ENCODE data around the gene SLC7A8. TPM values are rescaled to one million over a fixed set of nuclear protein-coding genes. Genes with fewer than 3 reads are reported as not detected.

The SLC7A8 gene
- total RNA-seq, 2 donors from 2014 or later: 18.4 to 28.0 TPM

DNA sequence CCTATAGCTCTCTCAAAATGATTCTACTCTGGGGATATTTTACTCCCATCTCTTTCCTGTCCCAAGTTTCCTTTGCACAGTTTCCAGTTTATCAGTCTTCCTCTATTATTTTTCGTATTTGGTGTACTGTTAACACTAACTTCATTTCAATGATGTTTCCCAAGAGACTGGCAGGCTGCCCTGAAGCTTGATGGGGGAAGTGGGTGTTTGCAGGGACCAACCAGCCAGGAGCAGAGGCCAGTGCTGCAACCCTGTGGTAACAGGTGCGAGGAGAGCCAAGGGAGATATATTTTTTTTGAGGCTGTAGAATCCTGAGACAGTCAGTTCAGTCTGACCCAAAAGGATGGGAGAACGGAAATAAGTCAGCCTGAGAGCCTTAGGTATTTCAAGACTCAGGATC is 52.6 kb downstream of the SLC7A8 start:
- Histone ChIP-seq H3K9me3 (no peaks in the 10 kb centered on the region), H3K4me1 (ENCODE audit: control insufficient read depth in 1 of 2, low read depth in 2 of 2) (peaks cover 0 to 11% of the 10 kb centered on the region in 2 donors), H3K4me3 (no peak overlapping the region), H3K27ac (no peak overlapping the region), H3K27me3 (replicated peaks; ENCODE audit: insufficient read depth) (no peaks in the 10 kb centered on the region), H3K36me3 (peaks cover 18% of the 10 kb centered on the region)
- TF ChIP-seq, protein P1, sequence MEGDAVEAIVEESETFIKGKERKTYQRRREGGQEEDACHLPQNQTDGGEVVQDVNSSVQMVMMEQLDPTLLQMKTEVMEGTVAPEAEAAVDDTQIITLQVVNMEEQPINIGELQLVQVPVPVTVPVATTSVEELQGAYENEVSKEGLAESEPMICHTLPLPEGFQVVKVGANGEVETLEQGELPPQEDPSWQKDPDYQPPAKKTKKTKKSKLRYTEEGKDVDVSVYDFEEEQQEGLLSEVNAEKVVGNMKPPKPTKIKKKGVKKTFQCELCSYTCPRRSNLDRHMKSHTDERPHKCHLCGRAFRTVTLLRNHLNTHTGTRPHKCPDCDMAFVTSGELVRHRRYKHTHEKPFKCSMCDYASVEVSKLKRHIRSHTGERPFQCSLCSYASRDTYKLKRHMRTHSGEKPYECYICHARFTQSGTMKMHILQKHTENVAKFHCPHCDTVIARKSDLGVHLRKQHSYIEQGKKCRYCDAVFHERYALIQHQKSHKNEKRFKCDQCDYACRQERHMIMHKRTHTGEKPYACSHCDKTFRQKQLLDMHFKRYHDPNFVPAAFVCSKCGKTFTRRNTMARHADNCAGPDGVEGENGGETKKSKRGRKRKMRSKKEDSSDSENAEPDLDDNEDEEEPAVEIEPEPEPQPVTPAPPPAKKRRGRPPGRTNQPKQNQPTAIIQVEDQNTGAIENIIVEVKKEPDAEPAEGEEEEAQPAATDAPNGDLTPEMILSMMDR (IDR thresholded peaks at IDR 0.05): no peak
- ATAC-seq (ENCODE audit: insufficient number of reproducible peaks, low FRiP score, low read depth) (no peak), DNase-seq (ENCODE audit: low spot score) (no peak)

DNA sequence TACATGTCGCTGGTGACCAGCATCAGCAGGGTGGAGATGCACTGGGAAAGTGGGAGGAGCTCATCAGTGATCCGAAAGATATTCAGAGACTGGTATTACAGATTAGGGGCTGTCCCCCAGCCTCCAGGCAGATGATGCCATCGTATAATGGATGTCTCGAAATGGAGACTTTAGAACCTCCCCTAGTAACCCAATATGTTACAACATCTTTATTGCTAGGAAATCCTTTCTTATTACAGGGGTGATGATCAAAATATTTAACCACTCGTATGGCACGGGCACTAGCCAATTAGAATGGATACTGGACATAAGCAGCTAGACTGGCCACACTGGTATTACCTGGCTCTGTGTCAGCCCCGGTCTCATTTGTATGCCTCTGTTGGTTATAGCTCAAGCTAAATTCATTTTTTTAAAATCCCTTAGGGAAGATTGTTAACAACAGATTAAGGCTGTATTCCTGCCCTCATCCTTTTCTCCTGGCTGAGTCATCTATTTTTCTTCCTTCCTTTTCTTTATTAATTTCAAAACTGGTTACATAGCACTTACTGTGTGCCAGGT is 53.6 kb downstream of the SLC7A8 start:
- Histone ChIP-seq H3K4me1 (ENCODE audit: control insufficient read depth in 1 of 2, low read depth in 2 of 2) (peaks cover 8 to 22% of the 10 kb centered on the region in 2 donors), H3K36me3 (peaks cover 18% of the 10 kb centered on the region), H3K9me3 (no peaks in the 10 kb centered on the region), H3K27ac (peak overlapping the region in 1 of 2 donors; percentile 1), H3K4me3 (no peak overlapping the region), H3K27me3 (replicated peaks; ENCODE audit: insufficient read depth) (no peaks in the 10 kb centered on the region)
- DNase-seq (ENCODE audit: low spot score) (no peak), ATAC-seq (ENCODE audit: insufficient number of reproducible peaks, low FRiP score, low read depth) (no peak)
- TF ChIP-seq, protein P1 (IDR thresholded peaks at IDR 0.05): no peak

DNA sequence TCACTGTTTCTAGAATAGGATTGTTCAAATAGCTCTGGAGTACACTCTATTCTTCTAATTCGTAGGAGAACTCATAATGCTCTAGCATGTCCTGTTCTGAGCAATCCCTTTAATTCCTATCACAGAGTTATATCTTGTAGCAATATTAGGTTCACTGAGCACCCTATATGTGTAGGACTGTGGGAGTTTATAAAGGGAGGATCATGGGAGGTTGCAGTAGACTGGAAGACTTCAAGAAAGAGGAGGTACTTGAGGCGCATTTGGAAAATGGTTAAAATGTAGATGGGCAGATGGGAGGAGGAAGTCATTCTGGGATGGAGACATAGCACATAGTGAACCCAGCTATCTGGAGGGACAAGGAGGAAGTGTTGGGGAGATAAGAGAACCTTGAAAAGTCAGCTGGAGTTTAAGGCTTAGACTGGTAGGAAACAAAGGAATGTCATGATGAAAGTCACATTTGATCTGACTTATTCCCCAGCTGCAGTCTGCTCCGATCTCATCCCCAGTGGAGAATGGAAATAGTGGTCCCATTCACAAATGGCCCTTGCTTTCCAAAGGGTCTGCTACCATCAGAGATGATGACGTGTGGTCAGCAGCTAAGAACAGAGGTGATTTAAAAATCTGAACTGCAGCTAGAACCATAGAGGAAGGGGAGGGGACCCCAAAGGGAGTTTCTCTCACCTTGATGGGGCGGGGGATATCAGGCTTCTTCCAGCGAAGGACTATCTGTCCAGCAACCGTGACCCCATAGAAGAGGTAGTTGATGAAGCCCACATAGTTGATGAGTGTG is 54.3 kb downstream of the SLC7A8 start:
- ATAC-seq (ENCODE audit: insufficient number of reproducible peaks, low FRiP score, low read depth): no peak
- H3K4me1 ChIP-seq (ENCODE audit: control insufficient read depth in 1 of 2, low read depth in 2 of 2): peaks cover 8 to 28% of the 10 kb centered on the region in 2 donors
- H3K36me3 ChIP-seq: peaks cover 18% of the 10 kb centered on the region
- DNase-seq (ENCODE audit: low spot score): no peak
- no peaks in the 10 kb centered on the region for H3K27me3 ChIP-seq (replicated peaks; ENCODE audit: insufficient read depth)
- no peaks in the 10 kb centered on the region for H3K9me3 ChIP-seq
- H3K27ac ChIP-seq: no peak overlapping the region
- no peak overlapping the region for H3K4me3 ChIP-seq
- TF ChIP-seq, protein P1 (IDR thresholded peaks at IDR 0.05): no peak

DNA sequence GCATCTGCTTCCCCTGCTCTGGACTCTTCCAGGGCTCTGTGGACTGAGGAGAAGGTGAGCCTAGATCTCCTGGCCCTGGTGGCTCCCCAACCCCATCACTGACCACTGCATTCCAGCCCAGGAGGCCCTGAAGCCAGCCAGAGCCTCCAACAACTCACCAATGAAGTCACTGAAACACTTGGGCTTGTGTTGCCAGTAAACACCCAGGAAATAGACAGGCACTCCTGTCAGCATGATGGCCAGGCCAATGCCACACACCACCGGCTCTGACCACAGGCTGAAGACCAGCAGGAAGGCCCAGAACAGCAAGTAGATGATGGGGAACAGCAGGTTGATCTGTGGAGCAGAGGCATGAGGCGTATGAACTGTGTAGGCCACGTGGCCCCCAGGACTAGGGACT is 55.6 kb downstream of the SLC7A8 start:
- ATAC-seq (ENCODE audit: insufficient number of reproducible peaks, low FRiP score, low read depth): no peak
- no peak for DNase-seq (ENCODE audit: low spot score)
- Histone ChIP-seq H3K4me1 (ENCODE audit: control insufficient read depth in 1 of 2, low read depth in 2 of 2) (peaks cover 8 to 40% of the 10 kb centered on the region in 2 donors), H3K27me3 (replicated peaks; ENCODE audit: insufficient read depth) (no peaks in the 10 kb centered on the region), H3K9me3 (no peaks in the 10 kb centered on the region), H3K27ac (no peak overlapping the region), H3K36me3 (peaks cover 18% of the 10 kb centered on the region), H3K4me3 (no peak overlapping the region)
- TF ChIP-seq, protein P1 (IDR thresholded peaks at IDR 0.05): no peak

DNA sequence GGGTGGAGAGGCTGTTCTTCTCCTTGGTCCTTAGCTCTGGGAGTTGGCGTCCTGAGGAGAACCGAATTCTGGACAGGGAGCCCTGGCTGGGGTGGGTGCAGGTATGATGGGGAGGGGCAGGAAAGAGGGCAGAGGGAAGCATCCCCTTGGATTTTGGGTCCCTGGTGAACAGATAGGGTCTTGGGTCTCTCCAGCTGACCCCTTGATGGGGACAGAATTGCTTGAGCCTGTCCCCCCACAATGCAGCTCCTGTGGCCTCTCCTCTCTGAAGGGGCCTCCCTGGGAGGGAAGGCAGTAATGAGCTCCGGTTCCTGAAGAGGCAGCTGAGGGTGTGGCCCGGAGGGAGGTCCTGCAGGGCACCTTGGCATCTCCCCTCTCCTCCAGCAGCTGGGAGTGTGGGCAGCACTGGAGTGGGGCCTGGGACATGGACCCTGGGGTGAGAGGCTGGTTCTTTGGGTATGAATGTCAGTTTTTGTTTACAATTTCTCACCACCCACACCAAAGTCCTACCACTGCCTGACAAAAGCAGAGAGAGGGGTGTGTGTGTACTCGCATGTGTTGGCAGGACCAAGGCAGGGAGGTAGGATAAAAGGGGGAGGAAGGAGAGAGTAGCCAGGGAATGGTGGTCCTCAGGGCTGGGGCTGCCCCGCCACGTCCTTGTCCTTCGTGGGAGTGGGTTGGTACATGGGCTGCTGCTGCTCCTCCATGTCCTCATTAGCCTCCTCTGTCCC is 56.7 kb downstream of the SLC7A8 start:
- Histone ChIP-seq H3K27ac (peak overlapping the region; percentile 47 to 69), H3K36me3 (peaks cover 18% of the 10 kb centered on the region)
- ATAC-seq (ENCODE audit: insufficient number of reproducible peaks, low FRiP score, low read depth): no peak

More for the DNA sequence above, 56.7 kb downstream of the SLC7A8 start:
- DNase-seq (ENCODE audit: low spot score): no peak
- H3K27me3 ChIP-seq (replicated peaks; ENCODE audit: insufficient read depth): no peaks in the 10 kb centered on the region
- peaks cover 8 to 47% of the 10 kb centered on the region in 2 donors for H3K4me1 ChIP-seq (ENCODE audit: control insufficient read depth in 1 of 2, low read depth in 2 of 2)
- TF ChIP-seq, protein P1 (IDR thresholded peaks at IDR 0.05): no peak
- no peaks in the 10 kb centered on the region for H3K9me3 ChIP-seq
- no peak overlapping the region for H3K4me3 ChIP-seq

Data from thoracic aorta (tissue), 2 donors.